PC-9 (cell line): ENCODE measurements around the gene CCDC3. TPM values are rescaled to one million over a fixed set of nuclear protein-coding genes. Genes with fewer than 3 reads are reported as not detected.

ENCODE experiments used
- BruUV-seq: library from RNA; stranded (reverse); fragments of 400-500 nt; replicated peaks from 2 replicates; lab custom pipeline; 2021; lab: Mats Ljungman, UMichigan
- CTCF ChIA-PET: fragments of 300-600 bp; sonication (Branson Sonifier 250); formaldehyde crosslinking; loops from one replicate; lab custom pipeline; 2022; ENCODE audit warnings: antibody characterized with exemption; lab: Charles Lee
- POLR2A ChIA-PET: fragments of 300-600 bp; sonication (Branson Sonifier 250); formaldehyde crosslinking; loops from one replicate; lab custom pipeline; 2022; ENCODE audit warnings: antibody characterized with exemption; ENCODE audit not compliant: unreplicated experiment; lab: Charles Lee
- DNase-seq, 2 experiments: peaks; one replicate each; pipeline versions ENCODE4 v3.0.0 to v3.0.0-alpha.2; 2015 to 2022; ENCODE audit warnings: mixed read lengths in 1 of 2
- H2AFZ ChIP-seq: fragments of 200-600 bp; sonication (generic); 2 replicates; pipeline ENCODE4 v1.8.1; 2017; ENCODE audit warnings: antibody characterized with exemption
- H3F3A ChIP-seq: fragments of 200-600 bp; sonication (generic); 2 replicates; pipeline ENCODE4 v1.8.1; 2017; ENCODE audit warnings: antibody characterized with exemption, mild to moderate bottlenecking, low read depth; ENCODE audit not compliant: insufficient read depth
- H3K27ac ChIP-seq: fragments of 200-600 bp; sonication (generic); 2 replicates; pipeline ENCODE4 v1.6.1; 2016; ENCODE audit warnings: mixed run types
- H3K27me3 ChIP-seq: fragments of 200-600 bp; sonication (generic); 2 replicates; pipeline ENCODE4 v1.6.1; 2016; ENCODE audit warnings: low read depth, mixed run types; ENCODE audit not compliant: insufficient read depth
- H3K36me3 ChIP-seq: fragments of 200-600 bp; sonication (generic); 2 replicates; pipeline ENCODE4 v1.6.1; 2016; ENCODE audit warnings: low read depth, mixed run types
- H3K4me1 ChIP-seq: fragments of 200-600 bp; sonication (generic); replicated peaks from 2 replicates; pipeline ENCODE4 v1.6.1; 2016; ENCODE audit warnings: mixed run types; ENCODE audit not compliant: insufficient read depth
- H3K4me2 ChIP-seq: fragments of 200-600 bp; sonication (generic); 2 replicates; pipeline ENCODE4 v1.6.1; 2017; ENCODE audit warnings: mixed run types
- H3K4me3 ChIP-seq: fragments of 200-600 bp; sonication (generic); 2 replicates; pipeline ENCODE4 v1.6.1; 2016; ENCODE audit warnings: mixed run types
- H3K79me2 ChIP-seq: fragments of 200-600 bp; sonication (generic); 2 replicates; pipeline ENCODE4 v1.6.1; 2017; ENCODE audit warnings: low read depth, mixed run types
- H3K9me2 ChIP-seq: fragments of 200-600 bp; sonication (generic); 2 replicates; pipeline ENCODE4 v1.8.1; 2017; ENCODE audit warnings: mild to moderate bottlenecking; ENCODE audit not compliant: insufficient read depth
- H3K9me3 ChIP-seq: fragments of 200-600 bp; sonication (generic); 2 replicates; pipeline ENCODE4 v1.8.1; 2016; ENCODE audit warnings: low read depth; ENCODE audit not compliant: insufficient read depth
- H4K20me1 ChIP-seq: fragments of 200-600 bp; sonication (generic); 2 replicates; pipeline ENCODE4 v1.8.1; 2017; ENCODE audit not compliant: insufficient read depth
- CTCF ChIP-seq: fragments of 200-600 bp; sonication (generic); conservative IDR thresholded peaks from 2 replicates; pipeline ENCODE4 v1.6.1; 2017; ENCODE audit warnings: mixed run types, antibody characterized with exemption, mild to moderate bottlenecking, moderate library complexity
- EZH2 ChIP-seq: fragments of 200-600 bp; sonication (generic); IDR thresholded peaks from 2 replicates; pipeline ENCODE4 v1.8.0; 2017; ENCODE audit warnings: antibody characterized with exemption, low read depth
- intact Hi-C: fragments of 100-400 bp; cut with micrococcal nuclease; formaldehyde crosslinking; loops from one replicate; pipeline ENCODE4 v1.10.0; 2022; ENCODE audit not compliant: unreplicated experiment
- total RNA-seq: library from RNA; stranded (reverse); gene quantifications from 2 replicates; pipeline ENCODE4 v1.2.3, GENCODE V29; 2021

Gene CCDC3
- total RNA-seq, 1 experiment from 2014 or later = not detected

- DNase-seq = no peak
- H3F3A ChIP-seq = no peaks in the 10 kb centered on the region
- H3K79me2 ChIP-seq = no peaks in the 10 kb centered on the region
- no peaks in the 10 kb centered on the region for H3K9me2 ChIP-seq
- peaks cover 37% of the 10 kb centered on the region; the same call in 1 of the 2 replicates for H3K27me3 ChIP-seq
- H3K9me3 ChIP-seq = no peaks in the 10 kb centered on the region
- H2AFZ ChIP-seq = no peak overlapping the region
- H3K4me1 ChIP-seq = no peaks in the 10 kb centered on the region
- no peak overlapping the region for H3K27ac ChIP-seq
- intact Hi-C loops = no loop called here
- H4K20me1 ChIP-seq = no peaks in the 10 kb centered on the region
- BruUV-seq = no TSS peak
- H3K4me2 ChIP-seq = no peak overlapping the region
- H3K36me3 ChIP-seq = no peaks in the 10 kb centered on the region
- TF ChIP-seq EZH2 (no peak), CTCF (no peak)
- CTCF ChIA-PET = no interaction called here
- POLR2A ChIA-PET = no interaction called here
- no peak overlapping the region for H3K4me3 ChIP-seq
Observed at GRCh38 chr10:12877150-12877549, 124.4 kb downstream of the CCDC3 start.

GRCh38 chr10:12876266-12876665 lies 125.2 kb downstream of the CCDC3 start:
- Histone ChIP-seq H3K4me2 (no peak overlapping the region), H3K27ac (no peak overlapping the region), H3K4me3 (no peak overlapping the region), H2AFZ (no peak overlapping the region), H3K4me1 (no peaks in the 10 kb centered on the region), H4K20me1 (no peaks in the 10 kb centered on the region), H3K36me3 (no peaks in the 10 kb centered on the region), H3K27me3 (peaks cover 46% of the 10 kb centered on the region), H3K79me2 (no peaks in the 10 kb centered on the region), H3K9me2 (no peaks in the 10 kb centered on the region), H3K9me3 (no peaks in the 10 kb centered on the region), H3F3A (no peaks in the 10 kb centered on the region)
- ChIA-PET POLR2A (no interaction called here), CTCF (no interaction called here)
- intact Hi-C loops = no loop called here
- TF ChIP-seq EZH2 = no peak
- no peak for TF ChIP-seq CTCF
- DNase-seq = no peak
- BruUV-seq = no TSS peak

- BruUV-seq = no TSS peak
- no peak overlapping the region for H3K27ac ChIP-seq
- no peaks in the 10 kb centered on the region for H3F3A ChIP-seq
- ChIA-PET POLR2A (no interaction called here), CTCF (no interaction called here)
- DNase-seq = no peak
- H3K4me3 ChIP-seq = no peak overlapping the region
- no peaks in the 10 kb centered on the region for H3K36me3 ChIP-seq
- TF ChIP-seq CTCF (no peak), EZH2 (no peak)
- H3K9me2 ChIP-seq = no peaks in the 10 kb centered on the region
- H3K4me2 ChIP-seq = no peak overlapping the region
- H3K9me3 ChIP-seq = no peaks in the 10 kb centered on the region
- peaks cover 49% of the 10 kb centered on the region for H3K27me3 ChIP-seq
- no peaks in the 10 kb centered on the region for H4K20me1 ChIP-seq
- intact Hi-C loops = no loop called here
- no peak overlapping the region for H2AFZ ChIP-seq
- no peaks in the 10 kb centered on the region for H3K79me2 ChIP-seq
- no peaks in the 10 kb centered on the region for H3K4me1 ChIP-seq
Observed at GRCh38 chr10:12875100-12875499, 126.4 kb downstream of the CCDC3 start.
